ENCODE measurements around the gene PSMC3IP.
"Not testable (repeated sequence)": the region's sequence is repeated elsewhere in the genome, so short reads cannot be mapped to it uniquely, and the experiment has no call there.

The PSMC3IP gene

DNA sequence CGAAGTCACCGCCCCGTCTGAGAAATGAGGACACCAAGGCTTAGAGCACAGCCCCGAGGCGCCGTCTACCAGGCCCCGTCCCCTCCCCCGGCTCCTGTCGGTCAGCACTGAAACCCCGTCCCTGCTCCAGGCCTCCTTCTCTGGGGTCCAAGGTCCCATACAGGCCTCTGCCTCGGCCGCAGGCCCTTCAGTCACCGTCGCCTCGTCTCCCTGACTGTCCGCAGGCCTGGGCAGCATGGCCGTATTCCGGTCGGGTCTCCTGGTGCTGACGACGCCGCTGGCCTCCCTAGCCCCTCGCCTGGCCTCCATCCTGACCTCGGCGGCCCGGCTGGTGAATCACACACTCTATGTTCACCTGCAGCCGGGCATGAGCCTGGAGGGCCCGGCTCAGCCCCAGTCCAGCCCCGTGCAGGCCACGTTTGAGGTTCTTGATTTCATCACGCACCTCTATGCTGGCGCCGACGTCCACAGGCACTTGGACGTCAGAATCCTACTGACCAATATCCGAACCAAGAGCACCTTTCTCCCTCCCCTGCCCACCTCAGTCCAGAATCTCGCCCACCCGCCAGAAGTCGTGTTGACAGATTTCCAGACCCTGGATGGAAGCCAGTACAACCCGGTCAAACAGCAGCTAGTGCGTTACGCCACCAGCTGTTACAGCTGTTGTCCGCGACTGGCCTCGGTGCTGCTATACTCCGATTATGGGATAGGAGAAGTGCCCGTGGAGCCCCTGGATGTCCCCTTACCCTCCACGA lies 15.0 kb downstream of the PSMC3IP start:
- Histone ChIP-seq H3K4me3 (ENCODE audit: insufficient read depth, low read depth, low read length) (peak overlapping the region; percentile 91), H3K27ac (ENCODE audit: insufficient read depth, low read depth, low read length, poor library complexity, severe bottlenecking) (peak overlapping the region; percentile 28), H3K27me3 (ENCODE audit: control insufficient read depth, insufficient read depth, low read length, poor library complexity, severe bottlenecking) (no peaks in the 10 kb centered on the region), H3K36me3 (ENCODE audit: control insufficient read depth, insufficient read depth, low read length) (peaks cover 4% of the 10 kb centered on the region), H3K4me1 (ENCODE audit: control insufficient read depth, insufficient read depth, low read length) (peaks cover 18% of the 10 kb centered on the region), H3K9me3 (ENCODE audit: control insufficient read depth, low read length) (no peaks in the 10 kb centered on the region)
- WGBS, 2 experiments, result 26 to 27% methylated on average over 48 of the region's 48 CpGs

DNA sequence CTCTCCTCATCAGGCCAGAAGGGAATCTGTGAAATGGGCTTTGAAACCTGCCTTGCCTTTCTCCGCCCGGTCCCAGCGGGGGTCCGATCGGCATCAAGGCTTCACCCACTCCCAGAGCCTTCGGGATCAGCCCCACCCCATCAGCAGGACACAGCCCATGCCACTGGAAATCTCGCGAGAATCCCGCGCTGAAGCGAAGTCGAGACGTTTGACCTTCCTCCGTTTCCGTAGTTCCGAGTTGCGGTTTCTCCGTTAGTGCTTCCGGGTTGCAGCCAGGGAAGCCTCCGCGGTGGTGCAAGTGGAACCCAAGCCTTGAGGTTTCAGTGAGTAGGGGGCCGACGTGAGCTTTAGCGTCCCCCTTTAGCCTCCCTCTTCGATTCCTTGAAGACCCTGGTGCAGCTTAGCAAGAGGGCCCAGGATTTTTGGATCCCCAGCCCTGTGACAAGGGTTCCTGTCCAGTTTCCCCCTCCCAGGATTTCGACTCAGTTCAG lies 15.6 kb downstream of the PSMC3IP start, which contains the start of gene COASY:
COASY (plus strand) TSS at position 252 of the 491 bp plus-strand sequence. CDS start 475 bp downstream, outside the sequence.
- no peaks in the 10 kb centered on the region for H3K9me3 ChIP-seq (ENCODE audit: control insufficient read depth, low read length)
- H3K36me3 ChIP-seq (ENCODE audit: control insufficient read depth, insufficient read depth, low read length), result peaks cover 4% of the 10 kb centered on the region
- H3K27ac ChIP-seq (ENCODE audit: insufficient read depth, low read depth, low read length, poor library complexity, severe bottlenecking), result peak within 1 kb of the TSS; percentile 28
- H3K4me1 ChIP-seq (ENCODE audit: control insufficient read depth, insufficient read depth, low read length), result peaks cover 18% of the 10 kb centered on the region
- 1% methylated on average over 26 of the region's 26 CpGs for WGBS, 2 experiments
- H3K27me3 ChIP-seq (ENCODE audit: control insufficient read depth, insufficient read depth, low read length, poor library complexity, severe bottlenecking), result no peaks in the 10 kb centered on the region
- peak within 1 kb of the TSS; percentile 91 for H3K4me3 ChIP-seq (ENCODE audit: insufficient read depth, low read depth, low read length)

DNA sequence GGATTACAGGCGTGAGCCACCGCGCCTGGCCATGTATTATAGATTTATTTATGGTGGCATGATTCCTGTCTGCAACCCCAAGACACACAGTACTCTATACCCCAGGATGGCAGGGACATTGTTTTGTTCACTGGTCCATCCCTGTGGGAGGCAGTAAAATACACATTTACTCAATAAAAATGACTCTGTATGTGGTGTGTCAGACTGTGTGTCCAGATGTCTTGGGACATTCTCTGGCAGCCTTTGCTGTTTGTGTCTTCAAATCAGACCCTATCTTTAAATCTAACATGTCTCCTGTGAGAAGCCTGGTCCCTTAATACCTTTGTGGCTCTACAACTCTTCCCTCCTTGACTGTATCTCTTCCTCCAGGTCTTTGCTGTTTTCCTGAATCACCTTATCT lies 17.3 kb downstream of the PSMC3IP start:
- Histone ChIP-seq H3K27me3 (ENCODE audit: control insufficient read depth, insufficient read depth, low read length, poor library complexity, severe bottlenecking) (no peaks in the 10 kb centered on the region), H3K9me3 (ENCODE audit: control insufficient read depth, low read length) (no peaks in the 10 kb centered on the region), H3K4me3 (ENCODE audit: insufficient read depth, low read depth, low read length) (no peak overlapping the region), H3K27ac (ENCODE audit: insufficient read depth, low read depth, low read length, poor library complexity, severe bottlenecking) (no peak overlapping the region), H3K4me1 (ENCODE audit: control insufficient read depth, insufficient read depth, low read length) (peaks cover 9% of the 10 kb centered on the region), H3K36me3 (ENCODE audit: control insufficient read depth, insufficient read depth, low read length) (no peaks in the 10 kb centered on the region)
- 83 to 97% methylated on average over 3 of the region's 3 CpGs for WGBS, 2 experiments

DNA sequence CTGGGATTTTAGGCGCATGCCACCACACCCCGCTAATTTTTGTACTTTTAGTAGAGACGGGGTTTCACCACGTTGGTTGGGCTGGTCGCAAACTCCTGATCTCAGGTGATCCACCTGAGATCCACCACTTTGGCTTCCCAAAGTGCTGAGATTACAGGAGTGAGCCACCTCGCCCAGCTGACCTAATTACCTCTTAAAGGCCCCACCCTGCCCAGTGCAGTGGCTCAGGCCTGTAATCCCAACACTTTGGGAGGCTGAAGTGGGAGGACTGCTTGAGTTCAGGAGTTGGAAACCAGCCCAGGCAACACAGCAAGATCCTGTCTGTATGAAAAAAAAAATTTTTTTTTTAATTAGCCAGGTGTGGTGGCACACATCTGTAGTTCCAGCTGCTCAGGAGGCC lies 18.5 kb downstream of the PSMC3IP start:
- Histone ChIP-seq H3K27ac (ENCODE audit: insufficient read depth, low read depth, low read length, poor library complexity, severe bottlenecking) (no peak overlapping the region), H3K4me1 (ENCODE audit: control insufficient read depth, insufficient read depth, low read length) (peaks cover 9% of the 10 kb centered on the region), H3K4me3 (ENCODE audit: insufficient read depth, low read depth, low read length) (no peak overlapping the region), H3K9me3 (ENCODE audit: control insufficient read depth, low read length) (no peaks in the 10 kb centered on the region), H3K27me3 (ENCODE audit: control insufficient read depth, insufficient read depth, low read length, poor library complexity, severe bottlenecking) (no peaks in the 10 kb centered on the region), H3K36me3 (ENCODE audit: control insufficient read depth, insufficient read depth, low read length) (no peaks in the 10 kb centered on the region)
- WGBS, 2 experiments, result 89 to 93% methylated on average over 6 of the region's 6 CpGs

DNA sequence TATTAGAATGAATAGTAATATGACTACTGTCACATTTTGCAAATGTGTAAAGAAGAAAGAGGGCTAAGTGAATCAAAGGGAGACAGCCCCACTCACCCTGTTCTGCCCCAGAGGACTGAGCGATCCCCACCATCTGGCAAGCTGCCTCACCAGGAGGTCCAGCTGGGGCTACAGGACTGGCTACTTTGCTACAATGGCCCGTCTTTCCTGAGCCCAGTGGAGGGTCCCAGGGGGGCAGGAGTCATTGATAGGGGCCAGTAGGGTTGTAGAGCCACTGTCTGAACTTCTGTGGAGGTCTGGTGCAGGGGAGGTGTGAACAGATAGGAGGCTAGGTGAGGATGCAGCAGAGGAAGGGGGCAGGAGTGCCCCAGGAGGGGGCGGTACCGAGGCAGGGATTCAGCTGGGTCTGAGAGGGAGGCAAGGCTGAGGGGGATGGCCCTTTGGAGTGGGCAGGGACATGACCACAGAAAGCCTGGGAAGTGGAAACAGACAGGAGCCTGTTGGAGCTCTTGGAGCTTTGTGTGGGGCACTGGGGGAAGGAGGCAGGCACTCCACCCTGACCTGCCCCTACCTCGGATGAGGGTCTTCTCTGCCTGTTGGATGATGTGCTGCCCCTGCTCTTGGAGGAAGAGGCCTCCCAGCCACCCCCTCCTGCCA lies 21.4 kb downstream of the PSMC3IP start:
- not testable (repeated sequence) for H3K4me3 ChIP-seq (ENCODE audit: insufficient read depth, low read depth, low read length); H3K27me3 ChIP-seq (ENCODE audit: control insufficient read depth, insufficient read depth, low read length, poor library complexity, severe bottlenecking); H3K27ac ChIP-seq (ENCODE audit: insufficient read depth, low read depth, low read length, poor library complexity, severe bottlenecking); H3K9me3 ChIP-seq (ENCODE audit: control insufficient read depth, low read length); H3K36me3 ChIP-seq (ENCODE audit: control insufficient read depth, insufficient read depth, low read length); H3K4me1 ChIP-seq (ENCODE audit: control insufficient read depth, insufficient read depth, low read length)
- 39 to 44% methylated on average over 5 of the region's 5 CpGs for WGBS, 2 experiments

DNA sequence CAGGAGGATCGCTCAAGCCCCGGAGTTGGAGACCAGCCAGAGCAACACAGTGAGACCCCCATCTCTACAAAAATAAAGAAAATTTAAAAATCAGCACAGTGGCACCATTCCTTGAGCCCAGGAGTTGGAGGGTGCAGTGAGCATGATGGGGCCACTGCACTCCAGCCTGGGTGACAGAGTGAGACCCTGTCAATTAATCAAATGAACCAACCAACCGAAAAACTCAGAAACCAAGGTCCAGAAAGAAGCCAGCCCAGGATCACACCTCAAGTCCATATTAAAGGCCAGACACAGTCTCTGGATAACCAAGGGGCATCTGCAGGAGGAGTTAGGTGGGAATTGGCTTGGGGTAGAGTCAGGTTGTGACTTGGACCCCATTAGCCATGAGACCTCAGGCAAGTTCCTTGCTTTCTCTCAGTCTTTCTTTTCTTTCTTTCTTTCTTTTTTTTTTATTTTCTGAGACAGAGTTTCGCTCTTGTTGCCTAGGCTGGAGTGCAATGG lies 22.4 kb downstream of the PSMC3IP start:
- H3K9me3 ChIP-seq (ENCODE audit: control insufficient read depth, low read length), result no peaks in the 10 kb centered on the region
- H3K4me3 ChIP-seq (ENCODE audit: insufficient read depth, low read depth, low read length), result peak overlapping the region; percentile 59
- peaks cover 5% of the 10 kb centered on the region for H3K4me1 ChIP-seq (ENCODE audit: control insufficient read depth, insufficient read depth, low read length)
- WGBS, 2 experiments, result 34 to 39% methylated on average over 4 of the region's 4 CpGs
- no peaks in the 10 kb centered on the region for H3K36me3 ChIP-seq (ENCODE audit: control insufficient read depth, insufficient read depth, low read length)
- peak overlapping the region; percentile 72 for H3K27ac ChIP-seq (ENCODE audit: insufficient read depth, low read depth, low read length, poor library complexity, severe bottlenecking)
- H3K27me3 ChIP-seq (ENCODE audit: control insufficient read depth, insufficient read depth, low read length, poor library complexity, severe bottlenecking), result no peaks in the 10 kb centered on the region

DNA sequence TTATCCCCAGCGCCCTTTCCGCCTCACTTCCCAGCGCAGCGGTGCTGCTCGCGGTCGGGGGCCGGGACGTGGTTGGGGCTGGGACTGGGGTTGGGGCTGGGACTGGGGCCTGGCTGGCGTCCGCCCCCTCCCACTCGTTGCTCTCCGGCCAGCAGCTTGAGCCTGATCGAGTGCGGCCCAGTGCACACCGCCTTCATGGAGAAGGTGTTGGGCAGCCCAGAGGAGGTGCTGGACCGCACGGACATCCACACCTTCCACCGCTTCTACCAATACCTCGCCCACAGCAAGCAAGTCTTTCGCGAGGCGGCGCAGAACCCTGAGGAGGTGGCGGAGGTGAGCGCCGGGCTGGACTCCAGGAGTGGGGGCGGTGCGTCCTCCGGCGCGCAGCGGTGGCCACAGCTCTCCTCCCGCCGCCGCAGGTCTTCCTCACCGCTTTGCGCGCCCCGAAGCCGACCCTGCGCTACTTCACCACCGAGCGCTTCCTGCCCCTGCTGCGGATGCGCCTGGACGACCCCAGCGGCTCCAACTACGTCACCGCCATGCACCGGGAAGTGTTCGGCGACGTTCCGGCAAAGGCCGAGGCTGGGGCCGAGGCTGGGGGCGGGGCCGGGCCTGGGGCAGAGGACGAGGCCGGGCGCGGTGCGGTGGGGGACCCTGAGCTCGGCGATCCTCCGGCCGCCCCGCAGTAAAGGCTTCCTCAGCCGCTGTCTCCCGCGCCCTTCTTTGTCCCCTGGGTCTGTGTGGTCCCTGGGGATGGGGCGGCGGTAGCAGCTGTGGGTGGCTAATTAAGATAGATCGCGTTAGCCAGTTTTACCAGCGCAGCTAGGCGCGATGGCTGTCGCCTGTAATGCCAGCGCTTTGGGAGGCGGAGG lies 23.0 kb downstream of the PSMC3IP start:
- H3K4me3 ChIP-seq (ENCODE audit: insufficient read depth, low read depth, low read length), result peak overlapping the region; percentile 59
- H3K9me3 ChIP-seq (ENCODE audit: control insufficient read depth, low read length), result no peaks in the 10 kb centered on the region
- H3K4me1 ChIP-seq (ENCODE audit: control insufficient read depth, insufficient read depth, low read length), result peaks cover 5% of the 10 kb centered on the region
- no peaks in the 10 kb centered on the region for H3K27me3 ChIP-seq (ENCODE audit: control insufficient read depth, insufficient read depth, low read length, poor library complexity, severe bottlenecking)
- H3K36me3 ChIP-seq (ENCODE audit: control insufficient read depth, insufficient read depth, low read length), result no peaks in the 10 kb centered on the region
- 1 to 2% methylated on average over 82 of the region's 82 CpGs for WGBS, 2 experiments
- H3K27ac ChIP-seq (ENCODE audit: insufficient read depth, low read depth, low read length, poor library complexity, severe bottlenecking), result peak overlapping the region; percentile 72

DNA sequence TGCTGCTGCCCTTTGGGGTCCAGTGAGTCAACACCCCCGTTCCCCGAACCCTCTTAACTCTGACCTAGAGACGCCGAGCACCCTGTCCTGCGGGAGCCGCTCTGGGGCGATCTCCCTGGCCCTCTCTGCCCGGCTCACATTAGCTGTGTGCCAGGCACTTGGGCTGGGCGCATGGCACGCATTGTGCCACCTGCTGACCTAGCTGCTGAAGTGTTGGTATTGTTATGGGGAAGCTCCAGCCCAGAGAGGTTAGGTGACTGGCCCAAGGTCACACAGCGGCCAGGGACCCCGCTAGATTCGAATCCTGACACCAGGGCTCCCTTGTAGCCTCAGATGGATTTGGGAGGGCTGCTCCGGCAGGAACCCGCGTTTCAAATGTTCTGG lies 23.7 kb downstream of the PSMC3IP start:
- H3K9me3 ChIP-seq (ENCODE audit: control insufficient read depth, low read length), result no peaks in the 10 kb centered on the region
- H3K4me1 ChIP-seq (ENCODE audit: control insufficient read depth, insufficient read depth, low read length), result peaks cover 8% of the 10 kb centered on the region
- 72% methylated on average over 16 of the region's 16 CpGs for WGBS, 2 experiments
- H3K36me3 ChIP-seq (ENCODE audit: control insufficient read depth, insufficient read depth, low read length), result no peaks in the 10 kb centered on the region
- peak overlapping the region; percentile 59 for H3K4me3 ChIP-seq (ENCODE audit: insufficient read depth, low read depth, low read length)
- no peak overlapping the region for H3K27ac ChIP-seq (ENCODE audit: insufficient read depth, low read depth, low read length, poor library complexity, severe bottlenecking)
- H3K27me3 ChIP-seq (ENCODE audit: control insufficient read depth, insufficient read depth, low read length, poor library complexity, severe bottlenecking), result no peaks in the 10 kb centered on the region

DNA sequence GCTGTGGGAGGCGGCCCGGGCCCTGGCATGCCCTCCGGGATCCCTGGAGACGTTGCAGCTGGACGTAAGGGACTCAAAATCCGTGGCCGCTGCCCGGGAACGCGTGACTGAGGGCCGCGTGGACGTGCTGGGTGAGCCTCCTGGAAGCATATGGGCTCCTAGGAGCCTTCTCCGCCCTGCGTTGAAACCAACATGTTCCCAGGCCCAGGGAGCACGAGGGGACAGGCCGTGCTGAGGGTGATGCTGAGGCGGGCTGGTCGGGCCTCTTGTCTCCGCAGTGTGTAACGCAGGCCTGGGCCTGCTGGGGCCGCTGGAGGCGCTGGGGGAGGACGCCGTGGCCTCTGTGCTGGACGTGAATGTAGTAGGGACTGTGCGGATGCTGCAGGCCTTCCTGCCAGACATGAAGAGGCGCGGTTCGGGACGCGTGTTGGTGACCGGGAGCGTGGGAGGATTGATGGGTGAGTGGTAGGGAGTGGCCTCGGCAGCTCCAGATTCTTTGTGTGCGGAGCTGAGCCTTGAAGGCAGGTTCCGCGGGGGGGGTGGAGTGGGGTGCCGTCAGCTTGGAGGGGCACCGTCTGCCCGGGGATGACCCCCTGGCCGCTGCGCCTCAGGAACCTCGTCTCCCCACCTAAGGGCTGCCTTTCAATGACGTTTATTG lies 24.2 kb downstream of the PSMC3IP start:
- Histone ChIP-seq H3K4me1 (ENCODE audit: control insufficient read depth, insufficient read depth, low read length) (peaks cover 9% of the 10 kb centered on the region), H3K27me3 (ENCODE audit: control insufficient read depth, insufficient read depth, low read length, poor library complexity, severe bottlenecking) (no peaks in the 10 kb centered on the region), H3K36me3 (ENCODE audit: control insufficient read depth, insufficient read depth, low read length) (no peaks in the 10 kb centered on the region), H3K27ac (ENCODE audit: insufficient read depth, low read depth, low read length, poor library complexity, severe bottlenecking) (no peak overlapping the region), H3K9me3 (ENCODE audit: control insufficient read depth, low read length) (no peaks in the 10 kb centered on the region), H3K4me3 (ENCODE audit: insufficient read depth, low read depth, low read length) (no peak overlapping the region)
- WGBS, 2 experiments, result 90 to 91% methylated on average over 45 of the region's 45 CpGs
